Mesenchymal stem cell (in vitro differentiated cells and primary cell): ENCODE measurements around the gene TDRD10.

Experiments used
- DNase-seq: peaks from one replicate; pipeline ENCODE4 v3.0.0-alpha.2; 2013
- H2AFZ ChIP-seq: one replicate; pipeline ENCODE4 v1.6.1; 2013; ENCODE audit warnings: low read depth, mild to moderate bottlenecking, control low read depth, inconsistent platforms, low read length, moderate library complexity
- H2AK5ac ChIP-seq: 2 replicates; pipeline ENCODE4 v1.6.1; 2013; ENCODE audit warnings: low read length, moderate library complexity, mild to moderate bottlenecking, inconsistent platforms; ENCODE audit not compliant: severe bottlenecking
- H2BK120ac ChIP-seq: one replicate; pipeline ENCODE4 v1.6.1; 2013; ENCODE audit warnings: low read depth, mild to moderate bottlenecking, inconsistent platforms, low read length, moderate library complexity
- H2BK12ac ChIP-seq, 2 experiments: one replicate each; pipeline ENCODE4 v1.6.1; 2013; ENCODE audit warnings: inconsistent platforms in 2 of 2, low read length in 2 of 2, mild to moderate bottlenecking in 2 of 2, moderate library complexity in 2 of 2, control low read depth in 1 of 2
- H2BK15ac ChIP-seq: one replicate; pipeline ENCODE4 v1.6.1; 2013; ENCODE audit warnings: mild to moderate bottlenecking, low read depth, inconsistent platforms; ENCODE audit not compliant: poor library complexity, severe bottlenecking
- H2BK5ac ChIP-seq: 2 replicates; pipeline ENCODE4 v1.6.1; 2013; ENCODE audit warnings: low read depth, mild to moderate bottlenecking, low read length, control low read depth, inconsistent platforms; ENCODE audit not compliant: poor library complexity, severe bottlenecking
- H3K14ac ChIP-seq, 2 experiments: one replicate each; pipeline ENCODE4 v1.6.1; 2013; ENCODE audit warnings: inconsistent platforms in 2 of 2, low read length in 2 of 2, control low read depth in 1 of 2, mild to moderate bottlenecking in 1 of 2, moderate library complexity in 1 of 2
- H3K18ac ChIP-seq, 2 experiments: one replicate each; pipeline ENCODE4 v1.6.1; 2013; ENCODE audit warnings: inconsistent platforms in 2 of 2, low read length in 2 of 2, control low read depth in 1 of 2, low read depth in 1 of 2, mild to moderate bottlenecking in 1 of 2
- H3K23ac ChIP-seq, 2 experiments: one replicate each; pipeline ENCODE4 v1.6.1; 2013; ENCODE audit warnings: inconsistent platforms in 2 of 2, low read length in 2 of 2, mild to moderate bottlenecking in 2 of 2, moderate library complexity in 2 of 2, control low read depth in 1 of 2
- H3K27ac ChIP-seq: 2 replicates; pipeline ENCODE4 v1.5.1; 2013; ENCODE audit warnings: mild to moderate bottlenecking, moderate library complexity, low read length, control low read depth, inconsistent platforms; ENCODE audit not compliant: poor library complexity, severe bottlenecking
- H3K27me3 ChIP-seq, 2 experiments: 2 replicates each; pipeline versions ENCODE4 v1.6.1 to v1.7.0; 2013; ENCODE audit warnings: low read length in 2 of 2, mild to moderate bottlenecking in 2 of 2, moderate library complexity in 2 of 2, control low read depth in 1 of 2, inconsistent platforms in 1 of 2; ENCODE audit not compliant: control insufficient read depth in 1 of 2, insufficient read depth in 1 of 2
- H3K36me3 ChIP-seq, 2 experiments: 2 replicates each; pipeline versions ENCODE4 v1.6.1 to v1.7.0; 2013; ENCODE audit warnings: low read length in 2 of 2, control low read depth in 1 of 2, inconsistent platforms in 1 of 2, low read depth in 1 of 2, mild to moderate bottlenecking in 1 of 2; ENCODE audit not compliant: insufficient read depth in 2 of 2, control insufficient read depth in 1 of 2
- H3K4ac ChIP-seq, 2 experiments: one replicate each; pipeline ENCODE4 v1.6.1; 2013; ENCODE audit warnings: inconsistent platforms in 2 of 2, low read length in 2 of 2, mild to moderate bottlenecking in 2 of 2, moderate library complexity in 2 of 2, control low read depth in 1 of 2, low read depth in 1 of 2
- H3K4me1 ChIP-seq: 2 replicates; pipeline ENCODE4 v1.6.1; 2013; ENCODE audit warnings: low read depth, low read length, control low read depth; ENCODE audit not compliant: control insufficient read depth, insufficient read depth
- H3K4me2 ChIP-seq: 2 replicates; pipeline ENCODE4 v1.6.1; 2013; ENCODE audit warnings: low read length, mild to moderate bottlenecking, inconsistent platforms; ENCODE audit not compliant: poor library complexity, severe bottlenecking
- H3K4me3 ChIP-seq, 2 experiments: 2 replicates each; pipeline versions ENCODE4 v1.5.1 to v1.7.0; 2013; ENCODE audit warnings: low read length in 2 of 2, mild to moderate bottlenecking in 2 of 2, control low read depth in 1 of 2, low read depth in 1 of 2; ENCODE audit not compliant: insufficient read depth in 1 of 2
- H3K79me1 ChIP-seq: replicated peaks from 2 replicates; pipeline ENCODE4 v1.6.1; 2013; ENCODE audit warnings: mild to moderate bottlenecking, control low read depth, low read length, inconsistent platforms; ENCODE audit not compliant: poor library complexity, severe bottlenecking
- H3K9ac ChIP-seq: 2 replicates; pipeline ENCODE4 v1.7.0; 2013; ENCODE audit warnings: mild to moderate bottlenecking, low read length, moderate library complexity
- H3K9me3 ChIP-seq: 2 replicates; pipeline ENCODE4 v1.7.0; 2013; ENCODE audit warnings: mild to moderate bottlenecking, low read length; ENCODE audit not compliant: control insufficient read depth
- H4K8ac ChIP-seq: one replicate; pipeline ENCODE4 v1.6.1; 2013; ENCODE audit warnings: inconsistent platforms, mild to moderate bottlenecking, low read length, moderate library complexity
- H4K91ac ChIP-seq: one replicate; pipeline ENCODE4 v1.6.1; 2013; ENCODE audit warnings: mild to moderate bottlenecking, low read length, inconsistent platforms
- whole genome bisulfite sequencing: methylation state at CpG from one replicate; pipeline ENCODE4 v1.1.7; 2013; ENCODE audit warnings: mixed read lengths; 5-methylcytosine and 5-hydroxymethylcytosine counted together

The TDRD10 gene

GRCh38 chr1:154496383-154496782, 5.6 kb upstream of the TDRD10 start:
- WGBS, result 27% methylated on average over 5 of the region's 5 CpGs

DNA sequence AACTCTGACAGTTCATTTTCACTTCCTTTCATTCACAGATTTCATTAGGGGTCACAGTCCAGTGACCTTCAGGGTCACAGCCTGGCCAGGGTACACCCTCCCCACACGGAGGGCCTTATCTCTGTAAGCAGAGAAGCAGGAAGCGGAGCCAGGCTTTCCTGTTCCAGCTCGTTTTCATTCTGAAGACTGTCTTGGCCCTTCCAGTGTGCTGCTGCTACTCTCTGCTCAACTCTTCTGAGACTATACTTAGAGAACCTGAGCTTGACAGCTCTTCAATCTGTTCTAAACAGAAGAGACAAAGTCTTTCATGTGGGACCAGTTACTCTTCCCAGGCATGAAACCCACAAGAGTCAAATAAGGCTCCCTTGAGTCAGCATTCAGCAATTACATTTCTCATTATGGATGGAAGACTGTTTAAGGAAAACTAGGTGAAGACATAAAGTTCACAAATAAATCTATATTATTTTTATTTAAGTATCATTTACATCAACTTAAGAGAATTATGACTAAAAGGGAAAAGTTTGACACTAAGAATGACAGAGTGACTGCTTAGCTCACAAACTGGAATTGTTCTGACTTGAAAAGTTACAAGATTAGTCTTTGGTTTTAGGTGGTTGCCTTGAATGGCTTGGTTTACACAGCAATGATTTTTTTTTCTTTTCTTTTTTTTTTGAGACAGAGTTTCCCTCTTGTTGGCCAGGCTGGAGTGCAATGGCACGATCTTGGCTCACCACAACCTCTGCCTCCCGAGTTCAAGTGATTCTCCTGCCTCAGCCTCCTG, 4.8 kb upstream of the TDRD10 start:
- H3K4me2 ChIP-seq, result no peak overlapping the region
- WGBS, result 44% methylated on average over 5 of the region's 5 CpGs

More at GRCh38 chr1:154496383-154496782, 5.6 kb upstream of the TDRD10 start:
- H3K14ac ChIP-seq, result no peak overlapping the region
- no peak overlapping the region for H4K8ac ChIP-seq
- H3K9ac ChIP-seq, result no peak overlapping the region
- no peak overlapping the region for H3K27ac ChIP-seq
- DNase-seq, result no peak
- H2BK120ac ChIP-seq, result no peak overlapping the region
- H3K4me3 ChIP-seq, result no peak overlapping the region
- H2BK15ac ChIP-seq, result no peak overlapping the region
- H4K91ac ChIP-seq, result no peak overlapping the region
- H3K23ac ChIP-seq, result no peak overlapping the region
- H2AFZ ChIP-seq, result no peak overlapping the region
- H3K18ac ChIP-seq, result peak overlapping the region in 1 of 2 experiments; percentile 2
- H3K79me1 ChIP-seq, result no peaks in the 10 kb centered on the region
- H3K27me3 ChIP-seq, result peaks cover 52 to 54% of the 10 kb centered on the region in 2 experiments
- H3K36me3 ChIP-seq, result no peaks in the 10 kb centered on the region
- peaks cover under 1% of the 10 kb centered on the region for H3K4me1 ChIP-seq
- H2BK5ac ChIP-seq, result no peak overlapping the region
- H3K4ac ChIP-seq, result no peak overlapping the region
- H2AK5ac ChIP-seq, result no peak overlapping the region
- no peak overlapping the region for H2BK12ac ChIP-seq
- no peak overlapping the region for H3K4me2 ChIP-seq
- peaks cover 2% of the 10 kb centered on the region for H3K9me3 ChIP-seq

GRCh38 chr1:154499446-154499845, 2.6 kb upstream of the TDRD10 start:
- 100% methylated on average over 1 of the region's 1 CpG for WGBS
- no peak for DNase-seq
- H3K36me3 ChIP-seq, result no peaks in the 10 kb centered on the region

More for the DNA sequence above, 4.8 kb upstream of the TDRD10 start:
- no peak overlapping the region for H2BK12ac ChIP-seq
- no peak overlapping the region for H2BK120ac ChIP-seq
- H3K79me1 ChIP-seq, result no peaks in the 10 kb centered on the region
- H3K4me3 ChIP-seq, result no peak overlapping the region
- no peak overlapping the region for H2BK5ac ChIP-seq
- no peak overlapping the region for H2AK5ac ChIP-seq
- peak; percentile 12 for DNase-seq
- no peak overlapping the region for H2BK15ac ChIP-seq
- H3K27ac ChIP-seq, result no peak overlapping the region
- no peak overlapping the region for H3K9ac ChIP-seq
- no peak overlapping the region for H3K4ac ChIP-seq
- H3K14ac ChIP-seq, result no peak overlapping the region
- no peaks in the 10 kb centered on the region for H3K36me3 ChIP-seq
- peaks cover 2% of the 10 kb centered on the region for H3K9me3 ChIP-seq
- H3K18ac ChIP-seq, result no peak overlapping the region
- H3K27me3 ChIP-seq, result peaks cover 46 to 54% of the 10 kb centered on the region in 2 experiments
- no peak overlapping the region for H2AFZ ChIP-seq
- H4K8ac ChIP-seq, result no peak overlapping the region
- H3K23ac ChIP-seq, result no peak overlapping the region
- no peak overlapping the region for H4K91ac ChIP-seq
- peaks cover 6% of the 10 kb centered on the region for H3K4me1 ChIP-seq

GRCh38 chr1:154500533-154500932, 1.5 kb upstream of the TDRD10 start:
- no peak overlapping the region for H2BK12ac ChIP-seq
- no peak for DNase-seq
- peaks cover 2% of the 10 kb centered on the region for H3K9me3 ChIP-seq
- peaks cover 7% of the 10 kb centered on the region for H3K4me1 ChIP-seq
- no peak overlapping the region for H3K23ac ChIP-seq
- H3K27ac ChIP-seq, result no peak overlapping the region
- no peak overlapping the region for H4K91ac ChIP-seq
- H3K36me3 ChIP-seq, result no peaks in the 10 kb centered on the region
- no peak overlapping the region for H2BK5ac ChIP-seq
- H3K14ac ChIP-seq, result no peak overlapping the region
- WGBS, result 85% methylated on average over 8 of the region's 8 CpGs
- H3K4ac ChIP-seq, result no peak overlapping the region
- no peak overlapping the region for H2AFZ ChIP-seq
- H3K79me1 ChIP-seq, result no peaks in the 10 kb centered on the region
- no peak overlapping the region for H3K9ac ChIP-seq
- no peak overlapping the region for H3K4me3 ChIP-seq
- H2BK15ac ChIP-seq, result no peak overlapping the region
- no peak overlapping the region for H3K18ac ChIP-seq
- no peak overlapping the region for H4K8ac ChIP-seq
- H3K27me3 ChIP-seq, result peaks cover 52 to 68% of the 10 kb centered on the region in 2 experiments
- no peak overlapping the region for H2AK5ac ChIP-seq
- no peak overlapping the region for H2BK120ac ChIP-seq
- no peak overlapping the region for H3K4me2 ChIP-seq

More at GRCh38 chr1:154499446-154499845, 2.6 kb upstream of the TDRD10 start:
- Histone ChIP-seq H3K27me3 (peaks cover 44 to 59% of the 10 kb centered on the region in 2 experiments), H3K4me1 (peaks cover 7% of the 10 kb centered on the region), H2BK120ac (no peak overlapping the region), H3K9me3 (peaks cover 2% of the 10 kb centered on the region), H2BK15ac (no peak overlapping the region), H2BK12ac (no peak overlapping the region), H3K79me1 (no peaks in the 10 kb centered on the region), H3K23ac (no peak overlapping the region), H3K4ac (no peak overlapping the region), H3K9ac (no peak overlapping the region), H3K4me3 (no peak overlapping the region), H3K14ac (no peak overlapping the region), H3K4me2 (no peak overlapping the region), H2AFZ (no peak overlapping the region), H4K91ac (no peak overlapping the region), H3K27ac (no peak overlapping the region), H3K18ac (no peak overlapping the region), H2AK5ac (no peak overlapping the region), H2BK5ac (no peak overlapping the region), H4K8ac (no peak overlapping the region)
